HG02798 (cell line): ENCODE results near the gene PPAN.

Source experiments
- ATAC-seq: cut with Tn5 transposase; IDR thresholded peaks from one replicate; pipeline ENCODE4 v1.9.1; 2021; ENCODE audit warnings: mild to moderate bottlenecking; ENCODE audit not compliant: unreplicated experiment, poor library complexity

The PPAN gene

GRCh38 chr19:10137751-10138682 is 31.9 kb downstream of the PPAN start:
- no peak for ATAC-seq

DNA sequence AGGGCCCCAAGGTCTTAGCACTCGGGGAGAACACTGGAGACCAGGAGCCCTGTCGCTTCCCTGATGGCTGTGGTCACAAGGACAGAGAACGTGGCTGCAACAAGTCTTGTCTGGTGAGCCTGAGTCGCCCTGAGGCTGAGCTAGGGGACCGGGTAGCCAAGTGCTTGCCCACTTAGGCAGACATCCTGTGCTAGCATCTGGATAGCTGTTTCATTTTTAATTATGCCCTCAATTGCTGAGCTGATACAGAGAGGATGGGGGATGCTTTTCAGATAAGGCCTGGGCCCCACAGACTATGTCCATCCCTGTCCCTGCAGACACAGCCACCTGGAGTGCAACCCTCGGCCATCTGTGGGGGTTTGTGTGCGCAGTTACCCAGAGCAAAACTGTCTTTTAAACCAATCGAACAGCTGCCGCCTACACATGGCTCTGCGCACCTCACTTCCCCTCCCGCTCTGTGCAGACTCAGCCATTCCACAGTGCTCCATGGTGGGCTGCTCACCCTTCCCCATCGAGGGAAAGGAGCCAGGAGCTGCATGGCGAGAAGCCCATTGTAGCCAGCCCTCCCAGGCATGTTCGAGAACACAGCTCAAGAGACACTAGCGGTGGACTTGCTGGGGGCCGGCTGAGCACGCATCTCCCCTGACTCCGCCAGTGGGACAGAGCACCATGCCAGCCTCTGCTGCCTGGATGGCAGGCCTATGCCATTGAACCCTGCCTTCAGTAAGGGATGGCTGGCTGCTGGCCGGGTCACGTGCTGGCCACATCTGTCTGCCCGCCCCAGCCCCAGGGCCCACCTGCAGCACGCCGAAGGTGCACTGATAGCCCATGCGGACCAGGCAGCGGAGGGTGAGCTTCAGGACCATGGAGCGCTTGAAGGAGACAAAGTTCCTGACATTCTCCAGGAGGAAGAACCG is 33.0 kb downstream of the PPAN start:
- no peak for ATAC-seq

GRCh38 chr19:10139952-10140351 is 33.8 kb downstream of the PPAN start:
- no peak for ATAC-seq

DNA sequence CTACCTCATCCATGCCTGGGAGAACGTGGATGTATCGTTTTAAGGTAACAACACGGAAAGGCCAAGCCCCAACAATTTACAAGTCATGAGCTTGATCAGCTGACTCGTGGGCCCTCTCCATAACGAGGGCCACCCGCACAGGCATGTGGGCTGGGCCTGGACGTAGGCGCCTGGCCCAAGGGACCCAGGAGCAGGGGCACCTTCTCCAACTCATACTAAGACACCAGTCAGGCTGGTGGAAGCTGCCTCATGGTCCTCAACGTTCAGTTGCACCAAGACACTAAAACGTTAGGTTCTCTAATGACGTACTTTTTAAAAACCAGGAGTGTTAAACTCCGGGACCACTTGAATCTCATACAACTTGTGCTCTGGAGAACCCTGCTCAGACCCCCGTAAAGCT is 35.3 kb downstream of the PPAN start:
- ATAC-seq: no peak

GRCh38 chr19:10141973-10142372 is 35.8 kb downstream of the PPAN start:
- no peak for ATAC-seq

DNA sequence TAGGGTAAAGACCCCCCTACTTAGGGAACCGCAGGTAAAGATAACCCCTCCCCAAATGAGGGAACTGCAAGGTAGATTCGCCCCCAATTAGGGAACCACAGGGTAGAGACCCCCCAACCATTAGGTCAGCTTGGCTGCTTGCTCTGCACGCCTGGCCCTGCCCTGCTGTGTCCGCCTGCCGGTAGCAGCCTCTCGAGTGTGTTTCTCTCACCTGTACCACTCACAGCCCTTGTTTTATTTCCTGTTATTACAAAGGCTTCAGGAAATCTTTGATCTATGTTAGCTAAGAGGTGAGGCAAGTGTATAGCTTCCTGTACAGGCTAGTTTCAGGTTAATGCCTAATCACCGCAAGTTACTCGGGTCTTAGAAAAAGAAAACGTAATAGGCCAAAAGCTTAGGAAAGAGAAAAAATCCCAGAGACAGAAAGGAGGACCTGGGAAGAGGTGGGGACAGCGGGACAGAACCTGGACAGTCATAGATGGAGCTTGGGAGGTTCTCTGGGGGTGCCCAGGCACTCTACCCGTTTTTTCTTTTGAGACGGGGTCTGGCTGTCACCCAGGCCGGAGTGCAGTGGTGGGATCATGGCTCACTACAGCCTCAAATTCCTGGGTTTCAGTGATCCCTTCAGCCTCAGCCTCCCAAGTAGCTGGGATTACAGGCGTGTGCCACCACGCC is 36.7 kb downstream of the PPAN start:
- no peak for ATAC-seq

DNA sequence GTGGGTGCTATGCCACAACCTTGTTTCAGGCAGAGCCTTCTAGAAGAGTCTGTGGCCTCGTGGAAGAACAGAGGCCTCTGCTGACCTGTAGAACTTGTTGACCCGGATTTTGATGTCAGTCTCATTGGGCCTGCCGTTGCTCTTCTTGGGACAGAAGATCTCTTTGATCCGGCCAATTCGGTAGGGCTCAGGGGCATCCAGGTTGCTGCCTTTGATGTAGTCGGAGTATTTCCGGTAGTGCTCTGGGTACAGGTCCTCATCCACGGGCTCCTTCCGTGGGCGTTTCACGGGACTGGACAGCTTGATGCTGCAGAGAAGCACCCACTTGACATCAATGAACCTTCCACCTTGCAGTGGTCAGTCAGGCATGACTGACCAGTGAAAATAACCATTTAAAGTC is 37.5 kb downstream of the PPAN start:
- ATAC-seq: no peak

DNA sequence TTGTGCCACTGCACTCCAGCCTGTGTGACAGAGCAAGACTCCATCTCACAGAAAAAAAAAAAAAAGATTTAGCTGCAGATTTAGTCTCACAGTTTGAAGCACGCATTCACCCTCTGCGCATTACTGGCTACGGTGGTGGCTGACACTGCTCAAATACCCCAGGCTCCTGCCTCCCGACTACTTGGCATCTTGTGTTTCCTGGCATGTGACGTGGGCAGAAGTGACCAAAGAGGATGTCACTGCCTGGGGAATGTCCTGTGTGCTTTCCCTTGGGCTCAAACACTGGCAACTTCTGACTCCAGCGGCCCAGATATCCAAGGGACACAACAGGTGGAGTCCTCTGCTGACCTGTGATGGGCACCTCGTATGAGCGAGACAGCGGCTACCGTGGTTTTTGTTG is 38.2 kb downstream of the PPAN start:
- no peak for ATAC-seq

GRCh38 chr19:10145031-10145430 is 38.9 kb downstream of the PPAN start:
- no peak for ATAC-seq

DNA sequence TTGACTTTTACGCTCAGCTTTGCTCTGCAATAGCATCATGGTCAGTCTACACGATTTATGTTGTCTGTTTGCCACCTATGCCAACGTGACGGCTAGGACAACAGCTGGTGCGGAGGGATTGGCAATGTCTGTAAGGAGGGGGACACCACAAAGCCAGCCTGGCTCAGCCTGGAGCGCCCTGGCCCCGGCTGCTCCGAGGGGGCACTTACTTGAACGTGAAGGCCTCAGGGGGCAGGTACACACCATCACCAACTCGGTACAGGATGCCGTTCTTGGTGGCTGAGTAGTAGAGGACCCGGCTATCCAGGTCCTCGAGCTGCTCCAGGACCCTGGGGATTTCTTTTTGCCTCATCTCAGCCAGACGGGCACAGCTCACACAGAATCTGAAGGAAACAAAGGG is 40.0 kb downstream of the PPAN start:
- ATAC-seq: no peak

- ATAC-seq: no peak
Observed at GRCh38 chr19:10149427-10149826, 43.3 kb downstream of the PPAN start.

DNA sequence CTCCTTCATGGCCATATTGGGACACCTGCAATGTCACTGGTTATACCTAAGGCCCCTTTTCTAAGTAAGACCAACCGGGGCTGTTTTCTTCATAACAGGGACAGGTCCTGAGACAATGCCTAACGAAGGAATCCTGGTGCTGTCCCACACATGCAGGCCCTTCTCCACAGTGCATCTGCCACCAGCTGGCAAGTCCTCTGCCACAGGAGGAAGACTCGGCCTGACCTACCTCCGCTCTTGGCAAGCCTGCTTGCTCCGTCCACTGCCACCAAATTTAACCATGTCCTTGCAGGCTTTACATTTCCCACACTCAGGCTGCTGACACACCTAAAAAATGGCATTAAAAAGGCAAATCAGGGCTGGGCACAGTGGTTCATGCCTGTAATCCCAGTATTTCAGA is 45.4 kb downstream of the PPAN start:
- ATAC-seq: no peak

- no peak for ATAC-seq
Observed at GRCh38 chr19:10152100-10152499, 45.9 kb downstream of the PPAN start.

GRCh38 chr19:10155839-10156238 is 49.7 kb downstream of the PPAN start:
- ATAC-seq: no peak

DNA sequence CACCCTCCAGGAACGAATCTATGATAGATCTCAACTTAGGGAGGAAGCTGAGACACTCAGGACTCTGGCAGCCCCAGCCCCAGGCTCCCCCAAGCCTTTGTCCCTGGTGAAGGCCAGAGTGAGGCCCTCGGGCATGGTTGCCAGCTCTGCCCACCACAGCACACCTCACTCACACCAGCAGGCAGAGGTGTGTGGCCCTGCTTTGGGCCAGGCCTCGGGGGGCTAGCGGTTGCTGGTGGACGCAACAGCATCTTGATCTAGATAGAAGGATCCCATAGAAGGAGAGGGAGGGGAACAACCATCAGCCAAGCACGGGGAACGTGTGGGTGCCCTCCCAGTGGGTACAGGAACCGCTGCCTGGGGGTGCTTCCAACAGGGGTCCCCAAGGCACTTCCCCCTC is 51.9 kb downstream of the PPAN start:
- no peak for ATAC-seq

DNA sequence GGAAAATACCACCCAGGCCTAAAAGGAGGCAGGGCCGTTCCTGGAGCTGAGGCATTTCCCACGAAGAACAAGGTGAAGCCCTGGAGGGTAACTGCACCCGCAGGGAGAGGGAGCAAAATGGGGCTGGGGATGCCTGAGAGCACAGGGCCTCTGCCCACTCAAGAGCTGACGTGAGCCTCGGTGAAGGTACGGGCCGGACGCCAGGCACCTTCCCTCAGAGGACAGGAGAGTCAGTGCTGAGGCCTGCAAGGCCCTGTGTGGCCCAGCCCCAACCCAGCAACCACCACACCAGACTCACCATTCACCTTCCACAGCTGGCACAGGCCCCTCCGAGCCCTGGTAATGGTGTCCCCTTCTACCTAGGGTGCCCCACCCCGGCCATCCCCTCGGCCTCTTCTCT is 52.3 kb downstream of the PPAN start:
- ATAC-seq: no peak

DNA sequence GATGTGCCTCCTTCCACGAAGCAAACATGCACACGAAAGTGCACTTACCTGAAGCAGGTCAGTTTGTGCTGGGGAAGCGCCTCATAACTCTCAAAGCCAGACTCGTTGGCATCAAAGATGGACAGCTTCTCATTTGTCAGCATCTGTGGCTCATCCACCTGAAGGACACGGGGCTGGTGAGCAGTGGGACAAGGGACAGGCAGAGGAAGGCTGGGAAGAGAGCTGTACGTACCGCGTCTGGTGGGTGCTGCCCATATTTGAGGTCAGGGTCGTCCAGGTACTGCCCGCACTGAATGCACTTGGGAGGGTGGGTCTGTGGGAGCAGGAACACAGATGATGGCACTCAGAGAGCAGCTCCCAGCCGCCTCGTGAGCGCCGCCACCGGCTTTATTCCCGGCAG is 53.4 kb downstream of the PPAN start:
- ATAC-seq: no peak
